ENCODE measurements around the gene ARHGEF6.

GRCh38 chrX:136778020-136778419, 2.7 kb downstream of the ARHGEF6 start:
- TF ChIP-seq, protein P1, sequence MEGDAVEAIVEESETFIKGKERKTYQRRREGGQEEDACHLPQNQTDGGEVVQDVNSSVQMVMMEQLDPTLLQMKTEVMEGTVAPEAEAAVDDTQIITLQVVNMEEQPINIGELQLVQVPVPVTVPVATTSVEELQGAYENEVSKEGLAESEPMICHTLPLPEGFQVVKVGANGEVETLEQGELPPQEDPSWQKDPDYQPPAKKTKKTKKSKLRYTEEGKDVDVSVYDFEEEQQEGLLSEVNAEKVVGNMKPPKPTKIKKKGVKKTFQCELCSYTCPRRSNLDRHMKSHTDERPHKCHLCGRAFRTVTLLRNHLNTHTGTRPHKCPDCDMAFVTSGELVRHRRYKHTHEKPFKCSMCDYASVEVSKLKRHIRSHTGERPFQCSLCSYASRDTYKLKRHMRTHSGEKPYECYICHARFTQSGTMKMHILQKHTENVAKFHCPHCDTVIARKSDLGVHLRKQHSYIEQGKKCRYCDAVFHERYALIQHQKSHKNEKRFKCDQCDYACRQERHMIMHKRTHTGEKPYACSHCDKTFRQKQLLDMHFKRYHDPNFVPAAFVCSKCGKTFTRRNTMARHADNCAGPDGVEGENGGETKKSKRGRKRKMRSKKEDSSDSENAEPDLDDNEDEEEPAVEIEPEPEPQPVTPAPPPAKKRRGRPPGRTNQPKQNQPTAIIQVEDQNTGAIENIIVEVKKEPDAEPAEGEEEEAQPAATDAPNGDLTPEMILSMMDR (conservative IDR thresholded peaks at IDR 0.05) = no peak
- TF ChIP-seq ZFX (IDR thresholded peaks at IDR 0.05) = no peak

All from C4-2B (cell line).